Tibial artery (tissue), 4 donors: ENCODE results near the gene CELF5.
A peak's percentile ranks its signal among the peaks of the same experiment; 100 is the strongest.

Source experiments
- DNase-seq, 2 donors: peaks; one replicate each; pipeline ENCODE4 v3.0.0-alpha.2; 2019
- H3K27ac ChIP-seq, 2 donors: fragments of 200-600 bp; sonication (generic) in 1 of 2; 1 replicate in 1 of 2; 2 replicates in 1 of 2; pipeline ENCODE4 v1.5.1; 2018 to 2019; ENCODE audit warnings: mild to moderate bottlenecking in 1 of 2
- H3K27me3 ChIP-seq, 2 donors: fragments of 200-600 bp; sonication (generic) in 1 of 2; one replicate each; pipeline versions ENCODE4 v1.5.1 to v1.6.0; 2016 to 2019
- H3K36me3 ChIP-seq, 3 donors: fragments of 200-600 bp; sonication (generic) in 2 of 3; one replicate each; pipeline ENCODE4 v1.5.1; 2016 to 2019; ENCODE audit warnings: mild to moderate bottlenecking in 2 of 3
- H3K4me1 ChIP-seq, 4 donors: fragments of 200-600 bp; sonication (generic) in 2 of 4; 1 replicate in 3 of 4; 2 replicates in 1 of 4; pipeline ENCODE4 v1.5.1; 2016 to 2019
- H3K4me3 ChIP-seq, 2 donors: fragments of 200-600 bp; sonication (generic) in 1 of 2; 1 replicate in 1 of 2; 2 replicates in 1 of 2; pipeline ENCODE4 v1.5.1; 2018 to 2019; ENCODE audit warnings: mild to moderate bottlenecking in 2 of 2
- H3K9me3 ChIP-seq, 3 donors: fragments of 200-600 bp; sonication (generic) in 1 of 3; one replicate each; pipeline ENCODE4 v1.5.1; 2016 to 2019
- CTCF ChIP-seq, 2 experiments: fragments of 200-600 bp in 1 of 2; fragments of 450-650 bp in 1 of 2; IDR thresholded peaks; one replicate each; pipeline ENCODE4 v1.5.1; 2017 to 2019; ENCODE audit warnings: antibody characterized with exemption in 2 of 2, mild to moderate bottlenecking in 1 of 2, moderate library complexity in 1 of 2
- intact Hi-C: fragments of 100-400 bp; cut with DNase I; formaldehyde crosslinking; loops from one replicate; pipeline ENCODE4 v1.15.0; 2023; ENCODE audit warnings: low total_unique reads

CELF5 gene

GRCh38 chr19:3274942-3275582, 50.6 kb downstream of the CELF5 start:
- peaks cover 0 to 15% (median 9%) of the 10 kb centered on the region in 4 donors for H3K4me1 ChIP-seq
- H3K27me3 ChIP-seq = peaks cover 4 to 92% of the 10 kb centered on the region in 2 donors
- H3K9me3 ChIP-seq = peaks cover 0 to 11% (median 8%) of the 10 kb centered on the region in 3 donors
- H3K4me3 ChIP-seq = peak overlapping the region in 1 of 2 donors; percentile 40
- DNase-seq = no peak
- no peaks in the 10 kb centered on the region for H3K36me3 ChIP-seq
- no peak overlapping the region for H3K27ac ChIP-seq
- intact Hi-C loops = no loop called here
- TF ChIP-seq CTCF (IDR thresholded peaks at IDR 0.05) = no peak

- Histone ChIP-seq H3K27me3 (peaks cover 4 to 93% of the 10 kb centered on the region in 2 donors), H3K4me3 (peak overlapping the region; percentile 16 to 40), H3K36me3 (no peaks in the 10 kb centered on the region), H3K27ac (no peak overlapping the region), H3K4me1 (peaks cover 0 to 15% (median 9%) of the 10 kb centered on the region in 4 donors), H3K9me3 (peaks cover 0 to 11% (median 8%) of the 10 kb centered on the region in 3 donors)
- no peak for TF ChIP-seq CTCF (IDR thresholded peaks at IDR 0.05)
- DNase-seq = peak in 1 of 2 donors; percentile 26
- intact Hi-C loops = no loop called here
These were observed 51.3 kb downstream of the CELF5 start for GRCh38 chr19:3275583-3276340.

GRCh38 chr19:3276341-3276799, 51.9 kb downstream of the CELF5 start:
- H3K4me1 ChIP-seq = peaks cover 0 to 15% (median 9%) of the 10 kb centered on the region in 4 donors
- TF ChIP-seq CTCF (IDR thresholded peaks at IDR 0.05) = no peak
- DNase-seq = no peak
- peaks cover 4 to 92% of the 10 kb centered on the region in 2 donors for H3K27me3 ChIP-seq
- H3K36me3 ChIP-seq = no peaks in the 10 kb centered on the region
- no peak overlapping the region for H3K27ac ChIP-seq
- no peak overlapping the region for H3K4me3 ChIP-seq
- intact Hi-C loops = no loop called here
- H3K9me3 ChIP-seq = peaks cover 0 to 11% (median 8%) of the 10 kb centered on the region in 3 donors

GRCh38 chr19:3277649-3278048, 53.2 kb downstream of the CELF5 start:
- H3K4me3 ChIP-seq = no peak overlapping the region
- intact Hi-C loops = no loop called here
- H3K27me3 ChIP-seq = peaks cover 4 to 98% of the 10 kb centered on the region in 2 donors
- peaks cover 0 to 15% (median 9%) of the 10 kb centered on the region in 4 donors for H3K4me1 ChIP-seq
- H3K27ac ChIP-seq = no peak overlapping the region
- no peaks in the 10 kb centered on the region for H3K36me3 ChIP-seq
- no peak for TF ChIP-seq CTCF (IDR thresholded peaks at IDR 0.05)
- no peak for DNase-seq
- H3K9me3 ChIP-seq = peaks cover 0 to 11% (median 8%) of the 10 kb centered on the region in 3 donors

GRCh38 chr19:3278294-3278693, 53.8 kb downstream of the CELF5 start:
- H3K27me3 ChIP-seq = peaks cover 4 to 99% of the 10 kb centered on the region in 2 donors
- TF ChIP-seq CTCF (IDR thresholded peaks at IDR 0.05) = no peak
- no peaks in the 10 kb centered on the region for H3K36me3 ChIP-seq
- no peak overlapping the region for H3K4me3 ChIP-seq
- intact Hi-C loops = no loop called here
- H3K4me1 ChIP-seq = peaks cover 0 to 15% (median 9%) of the 10 kb centered on the region in 4 donors
- no peak for DNase-seq
- no peak overlapping the region for H3K27ac ChIP-seq
- peaks cover 0 to 4% (median 4%) of the 10 kb centered on the region in 3 donors for H3K9me3 ChIP-seq
